HL-60 (cell line): ENCODE results near the gene EEF1A2.

Source experiments
- DNase-seq, 2 experiments: peaks; one replicate each; pipeline ENCODE4 v3.0.0-alpha.2; 2010 to 2020; ENCODE audit warnings: low read depth in 1 of 2, low spot score in 1 of 2
- H3K27ac ChIP-seq: fragments of 250-450 bp; sonication (Bioruptor Pico); replicated peaks from 2 replicates; pipeline ENCODE4 v1.5.1; 2020; ENCODE audit warnings: mild to moderate bottlenecking, moderate library complexity
- H3K27me3 ChIP-seq: fragments of 250-450 bp; sonication (Bioruptor Pico); 2 replicates; pipeline ENCODE4 v1.5.1; 2021; ENCODE audit warnings: mild to moderate bottlenecking, moderate library complexity; ENCODE audit not compliant: insufficient read depth, poor library complexity, severe bottlenecking
- H3K4me3 ChIP-seq: replicated peaks from 2 replicates; pipeline ENCODE4 v1.5.1; 2011; ENCODE audit warnings: mild to moderate bottlenecking, control low read depth, low read length; ENCODE audit not compliant: insufficient read depth
- GABPA ChIP-seq: IDR thresholded peaks from 2 replicates; pipeline ENCODE4 v1.6.1; 2012; ENCODE audit warnings: low read depth
- POLR2AphosphoS5 ChIP-seq: IDR thresholded peaks from 2 replicates; pipeline ENCODE4 v1.6.1; 2012; ENCODE audit warnings: low read depth
- SPI1 ChIP-seq: IDR thresholded peaks from 2 replicates; pipeline ENCODE4 v1.6.1; 2012; ENCODE audit warnings: low read depth, mild to moderate bottlenecking, borderline replicate concordance
- TF ChIP-seq, protein P1 (sequence below): IDR thresholded peaks from one replicate; pipeline ENCODE4 v1.5.1; 2011; ENCODE audit warnings: low read length, control low read depth, inconsistent platforms; ENCODE audit not compliant: insufficient read depth
- TF ChIP-seq, protein P2 (sequence below): IDR thresholded peaks from 2 replicates; pipeline ENCODE4 v1.6.1; 2012; ENCODE audit warnings: low read depth; ENCODE audit not compliant: insufficient replicate concordance

The EEF1A2 gene

GRCh38 chr20:63504642-63505041 is 5.8 kb upstream of the EEF1A2 start:
- Histone ChIP-seq H3K27me3 (peaks cover 4% of the 10 kb centered on the region), H3K27ac (no peak overlapping the region), H3K4me3 (no peak overlapping the region)
- TF ChIP-seq POLR2AphosphoS5 (no peak), SPI1 (no peak)
- TF ChIP-seq, protein P1, sequence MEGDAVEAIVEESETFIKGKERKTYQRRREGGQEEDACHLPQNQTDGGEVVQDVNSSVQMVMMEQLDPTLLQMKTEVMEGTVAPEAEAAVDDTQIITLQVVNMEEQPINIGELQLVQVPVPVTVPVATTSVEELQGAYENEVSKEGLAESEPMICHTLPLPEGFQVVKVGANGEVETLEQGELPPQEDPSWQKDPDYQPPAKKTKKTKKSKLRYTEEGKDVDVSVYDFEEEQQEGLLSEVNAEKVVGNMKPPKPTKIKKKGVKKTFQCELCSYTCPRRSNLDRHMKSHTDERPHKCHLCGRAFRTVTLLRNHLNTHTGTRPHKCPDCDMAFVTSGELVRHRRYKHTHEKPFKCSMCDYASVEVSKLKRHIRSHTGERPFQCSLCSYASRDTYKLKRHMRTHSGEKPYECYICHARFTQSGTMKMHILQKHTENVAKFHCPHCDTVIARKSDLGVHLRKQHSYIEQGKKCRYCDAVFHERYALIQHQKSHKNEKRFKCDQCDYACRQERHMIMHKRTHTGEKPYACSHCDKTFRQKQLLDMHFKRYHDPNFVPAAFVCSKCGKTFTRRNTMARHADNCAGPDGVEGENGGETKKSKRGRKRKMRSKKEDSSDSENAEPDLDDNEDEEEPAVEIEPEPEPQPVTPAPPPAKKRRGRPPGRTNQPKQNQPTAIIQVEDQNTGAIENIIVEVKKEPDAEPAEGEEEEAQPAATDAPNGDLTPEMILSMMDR, result no peak
- TF ChIP-seq, protein P2, sequence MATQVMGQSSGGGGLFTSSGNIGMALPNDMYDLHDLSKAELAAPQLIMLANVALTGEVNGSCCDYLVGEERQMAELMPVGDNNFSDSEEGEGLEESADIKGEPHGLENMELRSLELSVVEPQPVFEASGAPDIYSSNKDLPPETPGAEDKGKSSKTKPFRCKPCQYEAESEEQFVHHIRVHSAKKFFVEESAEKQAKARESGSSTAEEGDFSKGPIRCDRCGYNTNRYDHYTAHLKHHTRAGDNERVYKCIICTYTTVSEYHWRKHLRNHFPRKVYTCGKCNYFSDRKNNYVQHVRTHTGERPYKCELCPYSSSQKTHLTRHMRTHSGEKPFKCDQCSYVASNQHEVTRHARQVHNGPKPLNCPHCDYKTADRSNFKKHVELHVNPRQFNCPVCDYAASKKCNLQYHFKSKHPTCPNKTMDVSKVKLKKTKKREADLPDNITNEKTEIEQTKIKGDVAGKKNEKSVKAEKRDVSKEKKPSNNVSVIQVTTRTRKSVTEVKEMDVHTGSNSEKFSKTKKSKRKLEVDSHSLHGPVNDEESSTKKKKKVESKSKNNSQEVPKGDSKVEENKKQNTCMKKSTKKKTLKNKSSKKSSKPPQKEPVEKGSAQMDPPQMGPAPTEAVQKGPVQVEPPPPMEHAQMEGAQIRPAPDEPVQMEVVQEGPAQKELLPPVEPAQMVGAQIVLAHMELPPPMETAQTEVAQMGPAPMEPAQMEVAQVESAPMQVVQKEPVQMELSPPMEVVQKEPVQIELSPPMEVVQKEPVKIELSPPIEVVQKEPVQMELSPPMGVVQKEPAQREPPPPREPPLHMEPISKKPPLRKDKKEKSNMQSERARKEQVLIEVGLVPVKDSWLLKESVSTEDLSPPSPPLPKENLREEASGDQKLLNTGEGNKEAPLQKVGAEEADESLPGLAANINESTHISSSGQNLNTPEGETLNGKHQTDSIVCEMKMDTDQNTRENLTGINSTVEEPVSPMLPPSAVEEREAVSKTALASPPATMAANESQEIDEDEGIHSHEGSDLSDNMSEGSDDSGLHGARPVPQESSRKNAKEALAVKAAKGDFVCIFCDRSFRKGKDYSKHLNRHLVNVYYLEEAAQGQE, result no peak
- DNase-seq, result no peak

- H3K27me3 ChIP-seq, result peaks cover 9% of the 10 kb centered on the region
- no peak overlapping the region for H3K27ac ChIP-seq
- no peak for DNase-seq
- no peak for TF ChIP-seq POLR2AphosphoS5
- TF ChIP-seq, protein P2, result no peak
- no peak overlapping the region for H3K4me3 ChIP-seq
Measured at GRCh38 chr20:63503524-63503923, 4.6 kb upstream of the EEF1A2 start.

DNA sequence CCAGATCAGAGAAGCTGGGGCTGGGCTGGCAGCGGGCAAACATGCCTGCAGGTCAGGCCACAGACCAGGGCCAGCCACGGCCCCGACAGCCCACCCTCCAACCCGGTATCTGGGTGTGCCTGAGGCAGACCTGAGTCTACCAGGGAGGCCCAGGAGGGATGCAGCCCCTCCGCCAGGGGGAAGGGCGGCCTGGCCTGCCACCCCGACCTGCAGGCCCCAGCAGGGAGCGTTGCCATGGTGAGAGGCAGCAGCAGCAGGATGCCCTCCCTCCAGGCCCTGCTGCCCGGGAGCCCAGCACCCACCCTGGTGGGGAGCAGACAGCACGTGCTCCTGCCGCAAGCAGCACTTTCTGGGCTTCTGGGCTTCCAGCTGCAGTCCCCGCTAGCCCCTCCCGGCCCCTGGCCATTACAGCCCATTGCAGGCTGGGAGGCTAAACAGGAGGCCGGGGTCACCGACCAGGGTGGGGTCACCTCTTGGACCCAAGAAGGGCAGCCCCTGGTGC is 3.8 kb upstream of the EEF1A2 start:
- TF ChIP-seq, protein P2, result no peak
- Histone ChIP-seq H3K27ac (no peak overlapping the region), H3K4me3 (no peak overlapping the region), H3K27me3 (peaks cover 17% of the 10 kb centered on the region)
- DNase-seq, result no peak

GRCh38 chr20:63501818-63502670 is 3.2 kb upstream of the EEF1A2 start:
- peaks cover 22% of the 10 kb centered on the region for H3K27me3 ChIP-seq
- TF ChIP-seq POLR2AphosphoS5, result no peak
- no peak for TF ChIP-seq GABPA
- TF ChIP-seq, protein P2, result no peak
- TF ChIP-seq SPI1, result no peak
- TF ChIP-seq, protein P1, result no peak
- DNase-seq, result no peak
- H3K27ac ChIP-seq, result no peak overlapping the region
- no peak overlapping the region for H3K4me3 ChIP-seq
